22Rv1 (cell line): ENCODE measurements around the gene COL23A1.

Source experiments
- ZFX ChIP-seq: fragments of 450-650 bp; IDR thresholded peaks from 2 replicates; pipeline ENCODE4 v1.6.1; 2017; ENCODE audit warnings: antibody characterized with exemption, borderline replicate concordance
- TF ChIP-seq, protein P1 (sequence below): fragments of 450-650 bp; IDR thresholded peaks from 2 replicates; pipeline ENCODE4 v1.5.1; 2017; ENCODE audit warnings: mild to moderate bottlenecking

DNA sequence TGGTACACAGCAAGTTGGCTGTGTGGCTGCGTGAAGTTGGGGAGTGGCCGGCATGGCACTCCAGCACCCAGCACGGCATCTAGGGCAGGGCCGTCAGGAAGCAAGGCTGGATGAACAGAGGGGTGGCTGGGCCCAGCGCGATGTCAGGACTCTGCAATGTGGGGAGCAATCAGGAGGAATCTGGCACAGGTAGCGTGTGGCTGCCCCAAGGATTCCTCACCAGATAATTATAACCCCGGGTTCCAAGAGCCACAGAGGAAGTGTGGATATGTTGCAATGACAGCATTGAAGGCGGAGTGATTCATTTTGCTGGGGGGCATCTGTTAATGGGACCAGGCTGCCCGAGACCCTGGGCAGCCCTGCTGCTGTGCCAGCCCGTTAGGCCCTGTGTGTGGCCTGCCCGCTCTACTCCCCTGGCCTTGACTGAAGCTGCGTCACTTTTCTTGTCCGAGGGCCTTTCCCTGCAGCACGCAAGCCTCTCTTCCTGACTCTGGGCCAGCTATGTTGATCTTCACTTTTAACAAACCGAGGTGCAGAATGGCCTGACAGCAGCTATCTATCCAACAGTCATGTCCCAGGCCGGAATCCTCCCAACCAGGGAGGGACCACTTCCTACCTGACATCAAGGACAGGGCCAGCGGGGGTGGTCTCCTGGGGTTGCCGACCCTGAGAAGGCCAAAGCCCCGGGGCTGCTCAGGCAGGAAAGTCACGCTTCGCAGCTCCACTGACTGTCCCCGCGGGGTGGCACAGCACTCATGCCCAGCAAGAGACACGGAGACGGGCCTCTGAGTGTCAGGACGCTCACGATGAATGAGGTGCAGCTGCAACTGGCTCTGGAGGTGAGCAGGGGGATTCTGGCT lies 239.6 kb downstream of the COL23A1 start:
- TF ChIP-seq, protein P1, sequence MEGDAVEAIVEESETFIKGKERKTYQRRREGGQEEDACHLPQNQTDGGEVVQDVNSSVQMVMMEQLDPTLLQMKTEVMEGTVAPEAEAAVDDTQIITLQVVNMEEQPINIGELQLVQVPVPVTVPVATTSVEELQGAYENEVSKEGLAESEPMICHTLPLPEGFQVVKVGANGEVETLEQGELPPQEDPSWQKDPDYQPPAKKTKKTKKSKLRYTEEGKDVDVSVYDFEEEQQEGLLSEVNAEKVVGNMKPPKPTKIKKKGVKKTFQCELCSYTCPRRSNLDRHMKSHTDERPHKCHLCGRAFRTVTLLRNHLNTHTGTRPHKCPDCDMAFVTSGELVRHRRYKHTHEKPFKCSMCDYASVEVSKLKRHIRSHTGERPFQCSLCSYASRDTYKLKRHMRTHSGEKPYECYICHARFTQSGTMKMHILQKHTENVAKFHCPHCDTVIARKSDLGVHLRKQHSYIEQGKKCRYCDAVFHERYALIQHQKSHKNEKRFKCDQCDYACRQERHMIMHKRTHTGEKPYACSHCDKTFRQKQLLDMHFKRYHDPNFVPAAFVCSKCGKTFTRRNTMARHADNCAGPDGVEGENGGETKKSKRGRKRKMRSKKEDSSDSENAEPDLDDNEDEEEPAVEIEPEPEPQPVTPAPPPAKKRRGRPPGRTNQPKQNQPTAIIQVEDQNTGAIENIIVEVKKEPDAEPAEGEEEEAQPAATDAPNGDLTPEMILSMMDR, result no peak
- TF ChIP-seq ZFX, result no peak
